ENCODE measurements around the gene SRSF11.
"Not testable (repeated sequence)": the region's sequence is repeated elsewhere in the genome, so short reads cannot be mapped to it uniquely, and the experiment has no call there.

The SRSF11 gene

GRCh38 chr1:70190180-70190579 is 31.0 kb upstream of the SRSF11 start:
- no peaks in the 10 kb centered on the region for H3K27me3 ChIP-seq (ENCODE audit: insufficient read depth, poor library complexity, severe bottlenecking)
- H3K27ac ChIP-seq (replicated peaks): no peak overlapping the region
- no peak for TF ChIP-seq REST (IDR thresholded peaks at IDR 0.05; ENCODE audit: insufficient replicate concordance, low read depth)
- TF ChIP-seq SPI1 (IDR thresholded peaks at IDR 0.05; ENCODE audit: borderline replicate concordance, low read depth): no peak
- TF ChIP-seq GABPA (IDR thresholded peaks at IDR 0.05; ENCODE audit: low read depth): no peak
- no peak for TF ChIP-seq CTCF (IDR thresholded peaks at IDR 0.05; ENCODE audit: insufficient read depth, low read length)
- TF ChIP-seq POLR2AphosphoS5 (IDR thresholded peaks at IDR 0.05; ENCODE audit: low read depth): no peak
- no peak for DNase-seq (ENCODE audit: low read depth in 1 of 2, low spot score in 1 of 2)
- H3K4me3 ChIP-seq (replicated peaks; ENCODE audit: insufficient read depth, low read length): no peak overlapping the region

GRCh38 chr1:70192446-70192845 is 28.7 kb upstream of the SRSF11 start:
- DNase-seq (ENCODE audit: low read depth in 1 of 2, low spot score in 1 of 2); H3K27me3 ChIP-seq (ENCODE audit: insufficient read depth, poor library complexity, severe bottlenecking); H3K4me3 ChIP-seq (replicated peaks; ENCODE audit: insufficient read depth, low read length); H3K27ac ChIP-seq (replicated peaks): not testable (repeated sequence)

- TF ChIP-seq CTCF (IDR thresholded peaks at IDR 0.05; ENCODE audit: insufficient read depth, low read length): no peak
- no peak for TF ChIP-seq SPI1 (IDR thresholded peaks at IDR 0.05; ENCODE audit: borderline replicate concordance, low read depth)
- H3K27ac ChIP-seq (replicated peaks): no peak overlapping the region
- no peaks in the 10 kb centered on the region for H3K27me3 ChIP-seq (ENCODE audit: insufficient read depth, poor library complexity, severe bottlenecking)
- no peak overlapping the region for H3K4me3 ChIP-seq (replicated peaks; ENCODE audit: insufficient read depth, low read length)
- no peak for DNase-seq (ENCODE audit: low read depth in 1 of 2, low spot score in 1 of 2)
Measured at GRCh38 chr1:70194601-70195000, 26.6 kb upstream of the SRSF11 start.

GRCh38 chr1:70195342-70195741 is 25.8 kb upstream of the SRSF11 start:
- H3K27me3 ChIP-seq (ENCODE audit: insufficient read depth, poor library complexity, severe bottlenecking): no peaks in the 10 kb centered on the region

More at GRCh38 chr1:70195342-70195741, 25.8 kb upstream of the SRSF11 start:
- no peak overlapping the region for H3K27ac ChIP-seq (replicated peaks)
- TF ChIP-seq GABPA (IDR thresholded peaks at IDR 0.05; ENCODE audit: low read depth) (no peak), REST (IDR thresholded peaks at IDR 0.05; ENCODE audit: insufficient replicate concordance, low read depth) (no peak), SPI1 (IDR thresholded peaks at IDR 0.05; ENCODE audit: borderline replicate concordance, low read depth) (no peak), CTCF (IDR thresholded peaks at IDR 0.05; ENCODE audit: insufficient read depth, low read length) (no peak), POLR2AphosphoS5 (IDR thresholded peaks at IDR 0.05; ENCODE audit: low read depth) (no peak)
- no peak for DNase-seq (ENCODE audit: low read depth in 1 of 2, low spot score in 1 of 2)
- no peak overlapping the region for H3K4me3 ChIP-seq (replicated peaks; ENCODE audit: insufficient read depth, low read length)

Data from HL-60 (cell line).